Stimulated activated naive CD8-positive, alpha-beta T cell treated with anti-CD3 and anti-CD28 coated beads, Interleukin-15, Interleukin-2, amounts not matched to agents 100 U/mL and 50 U/mL, for 24 hours (primary cell): ENCODE data around the gene DRICH1.
"Not testable (repeated sequence)": the region's sequence is repeated elsewhere in the genome, so short reads cannot be mapped to it uniquely, and the experiment has no call there.

Experiments
- ATAC-seq: fragments of 150-1000 bp; cut with Tn5 transposase; one replicate; pipeline ENCODE4 v1.10.0; 2021
- DNase-seq: peaks from one replicate; pipeline ENCODE4 v3.0.0; 2021

The DRICH1 gene

GRCh38 chr22:23632178-23632577 is at the start of gene DRICH1:
Gene DRICH1, minus strand, starts transcription at chr22:23632321. Its CDS starts 298 bp downstream, at chr22:23632023.
- ATAC-seq (no peak), DNase-seq (no peak)

- no peak for ATAC-seq
- no peak for DNase-seq
Measured at GRCh38 chr22:23681026-23681809, 49.1 kb upstream of the DRICH1 start.

GRCh38 chr22:23678133-23678532 is 46.0 kb upstream of the DRICH1 start:
- no peak for ATAC-seq
- DNase-seq: no peak

- ATAC-seq (no peak), DNase-seq (no peak)
Measured at GRCh38 chr22:23677701-23677995, 45.5 kb upstream of the DRICH1 start.

GRCh38 chr22:23676841-23677700 is 45.0 kb upstream of the DRICH1 start:
- peak; percentile 10 for ATAC-seq
- DNase-seq: not testable (repeated sequence)

- DNase-seq: no peak
- ATAC-seq: no peak
Measured at GRCh38 chr22:23675502-23676415, 43.6 kb upstream of the DRICH1 start.

GRCh38 chr22:23674886-23675501 is 42.9 kb upstream of the DRICH1 start:
- not testable (repeated sequence) for DNase-seq, ATAC-seq

GRCh38 chr22:23673826-23674690 is 41.9 kb upstream of the DRICH1 start:
- ATAC-seq (no peak), DNase-seq (no peak)

- no peak for ATAC-seq
Measured at GRCh38 chr22:23673050-23673620, 41.0 kb upstream of the DRICH1 start.

GRCh38 chr22:23672307-23673049 is 40.4 kb upstream of the DRICH1 start:
- not testable (repeated sequence) for DNase-seq, ATAC-seq

More at GRCh38 chr22:23673050-23673620, 41.0 kb upstream of the DRICH1 start:
- DNase-seq: no peak

- ATAC-seq: peak; percentile 23
- not testable (repeated sequence) for DNase-seq
Measured at GRCh38 chr22:23671387-23671786, 39.3 kb upstream of the DRICH1 start.

- DNase-seq (no peak), ATAC-seq (no peak)
Measured at GRCh38 chr22:23670378-23671295, 38.5 kb upstream of the DRICH1 start.

- ATAC-seq, DNase-seq: not testable (repeated sequence)
Measured at GRCh38 chr22:23660381-23660780, 28.3 kb upstream of the DRICH1 start.

GRCh38 chr22:23657727-23658126 is 25.6 kb upstream of the DRICH1 start:
- ATAC-seq: no peak

GRCh38 chr22:23655891-23656475 is 23.9 kb upstream of the DRICH1 start:
- no peak for ATAC-seq

More at GRCh38 chr22:23657727-23658126, 25.6 kb upstream of the DRICH1 start:
- DNase-seq: no peak

GRCh38 chr22:23652711-23653110 is 20.6 kb upstream of the DRICH1 start:
- DNase-seq: no peak
- ATAC-seq: no peak

More at GRCh38 chr22:23655891-23656475, 23.9 kb upstream of the DRICH1 start:
- DNase-seq: no peak

- DNase-seq (no peak), ATAC-seq (no peak)
Measured at GRCh38 chr22:23652286-23652685, 20.2 kb upstream of the DRICH1 start.

- ATAC-seq (no peak), DNase-seq (no peak)
Measured at GRCh38 chr22:23651676-23652075, 19.6 kb upstream of the DRICH1 start.
